Testis (tissue), 2 donors: Measurements from ENCODE around the gene ZNF282.
"Not testable (repeated sequence)": the region's sequence is repeated elsewhere in the genome, so short reads cannot be mapped to it uniquely, and the experiment has no call there.

Experiments used
- POLR2A ChIP-seq: fragments of 450-650 bp; IDR thresholded peaks from one replicate; pipeline ENCODE4 v1.6.1; 2017; ENCODE audit warnings: antibody characterized with exemption, mild to moderate bottlenecking, moderate library complexity
- TF ChIP-seq, protein P1 (sequence below), 3 experiments: fragments of 450-650 bp in 2 of 3; fragments of 200-600 bp in 1 of 3; sonication (generic) in 1 of 3; IDR thresholded peaks; one replicate each; pipeline ENCODE4 v1.5.1; 2016 to 2019; ENCODE audit warnings: antibody characterized with exemption in 3 of 3, mild to moderate bottlenecking in 2 of 3, moderate library complexity in 1 of 3

DNA sequence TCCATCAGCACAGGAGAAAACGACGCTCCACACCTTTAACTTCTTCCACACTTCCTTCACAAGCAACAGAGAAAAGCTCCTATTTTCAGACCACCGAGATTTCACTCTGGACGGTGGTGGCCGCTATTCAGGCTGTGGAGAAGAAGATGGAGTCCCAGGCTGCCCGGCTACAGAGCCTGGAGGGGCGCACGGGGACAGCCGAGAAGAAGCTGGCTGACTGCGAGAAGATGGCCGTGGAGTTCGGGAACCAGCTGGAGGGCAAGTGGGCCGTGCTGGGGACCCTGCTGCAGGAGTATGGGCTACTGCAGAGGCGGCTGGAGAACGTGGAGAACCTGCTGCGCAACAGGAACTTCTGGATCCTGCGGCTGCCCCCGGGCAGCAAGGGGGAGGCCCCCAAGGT, 54.8 kb downstream of the ZNF282 start:
- TF ChIP-seq, protein P1, sequence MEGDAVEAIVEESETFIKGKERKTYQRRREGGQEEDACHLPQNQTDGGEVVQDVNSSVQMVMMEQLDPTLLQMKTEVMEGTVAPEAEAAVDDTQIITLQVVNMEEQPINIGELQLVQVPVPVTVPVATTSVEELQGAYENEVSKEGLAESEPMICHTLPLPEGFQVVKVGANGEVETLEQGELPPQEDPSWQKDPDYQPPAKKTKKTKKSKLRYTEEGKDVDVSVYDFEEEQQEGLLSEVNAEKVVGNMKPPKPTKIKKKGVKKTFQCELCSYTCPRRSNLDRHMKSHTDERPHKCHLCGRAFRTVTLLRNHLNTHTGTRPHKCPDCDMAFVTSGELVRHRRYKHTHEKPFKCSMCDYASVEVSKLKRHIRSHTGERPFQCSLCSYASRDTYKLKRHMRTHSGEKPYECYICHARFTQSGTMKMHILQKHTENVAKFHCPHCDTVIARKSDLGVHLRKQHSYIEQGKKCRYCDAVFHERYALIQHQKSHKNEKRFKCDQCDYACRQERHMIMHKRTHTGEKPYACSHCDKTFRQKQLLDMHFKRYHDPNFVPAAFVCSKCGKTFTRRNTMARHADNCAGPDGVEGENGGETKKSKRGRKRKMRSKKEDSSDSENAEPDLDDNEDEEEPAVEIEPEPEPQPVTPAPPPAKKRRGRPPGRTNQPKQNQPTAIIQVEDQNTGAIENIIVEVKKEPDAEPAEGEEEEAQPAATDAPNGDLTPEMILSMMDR (IDR thresholded peaks at IDR 0.05): not testable (repeated sequence)
- not testable (repeated sequence) for TF ChIP-seq POLR2A
